GM23338 (cell line): ENCODE data around the gene KRT16. TPM values are rescaled to one million over a fixed set of nuclear protein-coding genes. Genes with fewer than 3 reads are reported as not detected.

Source experiments
- ATAC-seq: fragments of 200-7000 bp; cut with Tn5 transposase; 3 replicates; pipeline ENCODE4 v1.9.1; 2020
- DNase-seq: peaks from one replicate; pipeline ENCODE4 v3.0.0-alpha.2; 2015; ENCODE audit warnings: low spot score
- H2AFZ ChIP-seq: fragments of 200-600 bp; sonication (generic); 2 replicates; pipeline ENCODE4 v1.8.0; 2016; ENCODE audit warnings: antibody characterized with exemption, mild to moderate bottlenecking, moderate library complexity
- H3F3A ChIP-seq: fragments of 200-600 bp; sonication (generic); replicated peaks from 2 replicates; pipeline ENCODE4 v1.8.0; 2017; ENCODE audit warnings: antibody characterized with exemption, mixed run types, low read depth
- H3K27ac ChIP-seq: fragments of 200-600 bp; sonication (generic); 2 replicates; pipeline ENCODE4 v1.6.1; 2016; ENCODE audit warnings: low read depth
- H3K27me3 ChIP-seq: fragments of 200-600 bp; sonication (generic); 2 replicates; pipeline ENCODE4 v1.8.0; 2016; ENCODE audit warnings: mild to moderate bottlenecking, mixed run types, moderate library complexity; ENCODE audit not compliant: insufficient read depth
- H3K36me3 ChIP-seq: fragments of 200-600 bp; sonication (generic); 2 replicates; pipeline ENCODE4 v1.8.0; 2016; ENCODE audit warnings: mild to moderate bottlenecking; ENCODE audit not compliant: insufficient read depth
- H3K4me1 ChIP-seq: fragments of 200-600 bp; sonication (generic); 2 replicates; pipeline ENCODE4 v1.8.0; 2016; ENCODE audit warnings: mild to moderate bottlenecking, moderate library complexity; ENCODE audit not compliant: insufficient read depth
- H3K4me2 ChIP-seq: fragments of 200-600 bp; sonication (generic); 2 replicates; pipeline ENCODE4 v1.7.1; 2017; ENCODE audit warnings: mixed run types
- H3K4me3 ChIP-seq: fragments of 200-600 bp; sonication (generic); 2 replicates; pipeline ENCODE4 v1.6.1; 2016; ENCODE audit warnings: mixed run types
- H3K79me2 ChIP-seq: fragments of 200-600 bp; sonication (generic); replicated peaks from 2 replicates; pipeline ENCODE4 v1.8.0; 2017; ENCODE audit warnings: mild to moderate bottlenecking; ENCODE audit not compliant: insufficient read depth
- H3K9me2 ChIP-seq: fragments of 200-600 bp; sonication (generic); 2 replicates; pipeline ENCODE4 v1.8.0; 2017; ENCODE audit not compliant: insufficient read depth
- H4K20me1 ChIP-seq: fragments of 200-600 bp; sonication (generic); replicated peaks from 2 replicates; pipeline ENCODE4 v1.8.0; 2017; ENCODE audit warnings: mild to moderate bottlenecking; ENCODE audit not compliant: insufficient read depth
- H3K27ac Mint-ChIP-seq: 2 replicates; pipeline ENCODE4 v1.8.0; 2020; ENCODE audit warnings: inconsistent platforms, mild to moderate bottlenecking, moderate library complexity, mixed read lengths
- H3K27me3 Mint-ChIP-seq: 3 replicates; pipeline ENCODE4 v1.8.0; 2022; ENCODE audit warnings: low read depth, mild to moderate bottlenecking, moderate library complexity, mixed read lengths, inconsistent platforms; ENCODE audit not compliant: insufficient read depth, poor library complexity
- H3K36me3 Mint-ChIP-seq: 3 replicates; pipeline ENCODE4 v1.8.0; 2021; ENCODE audit warnings: low read depth, mild to moderate bottlenecking, inconsistent platforms, moderate library complexity, mixed read lengths
- H3K4me1 Mint-ChIP-seq: 3 replicates; pipeline ENCODE4 v1.8.0; 2020; ENCODE audit warnings: mild to moderate bottlenecking, inconsistent platforms, mixed read lengths
- H3K4me3 Mint-ChIP-seq: 3 replicates; pipeline ENCODE4 v1.8.0; 2021; ENCODE audit warnings: moderate library complexity, mild to moderate bottlenecking, inconsistent platforms, mixed read lengths
- H3K9me3 Mint-ChIP-seq: 3 replicates; pipeline ENCODE4 v1.8.0; 2020; ENCODE audit warnings: moderate library complexity, mild to moderate bottlenecking, inconsistent platforms, mixed read lengths
- CREB1 ChIP-seq: fragments of 250-450 bp; sonication (Bioruptor Pico); IDR thresholded peaks from 2 replicates; pipeline ENCODE4 v1.5.0; 2020; ENCODE audit warnings: low read depth, mild to moderate bottlenecking, moderate library complexity
- ETS1 ChIP-seq: IDR thresholded peaks from 2 replicates; pipeline ENCODE4 v1.6.1; 2016; ENCODE audit warnings: antibody characterized with exemption
- EZH2 ChIP-seq: fragments of 200-600 bp; sonication (generic); IDR thresholded peaks from one replicate; pipeline ENCODE4 v1.8.0; 2017; ENCODE audit warnings: antibody characterized with exemption, mild to moderate bottlenecking, low read depth; ENCODE audit not compliant: unreplicated experiment
- JUNB ChIP-seq: IDR thresholded peaks from one replicate; pipeline ENCODE4 v1.6.1; 2016; ENCODE audit warnings: antibody characterized with exemption; ENCODE audit not compliant: unreplicated experiment
- ZNF462 ChIP-seq: fragments of 250-450 bp; sonication (Bioruptor Pico); IDR thresholded peaks from 2 replicates; pipeline ENCODE4 v1.5.0; 2020; ENCODE audit warnings: mild to moderate bottlenecking, moderate library complexity
- polyA plus RNA-seq: library from polyadenylated mRNA; unstranded; fragments of >200 nt; fragmentation: Nextera tagmentation; extraction: Ambion mirVana; gene quantifications from 2 replicates; pipeline ENCODE4 v1.2.1, GENCODE V29; 2016
- total RNA-seq: library from RNA; depleted of rRNA; stranded (reverse); fragments of >200 nt; shearing (Covaris generic); gene quantifications from 2 replicates; pipeline ENCODE4 v1.2.3, GENCODE V29; 2014

Gene KRT16
- total and polyA plus RNA-seq, 2 experiments from 2014 or later: not detected

GRCh38 chr17:41617698-41618097 is 5.1 kb upstream of the KRT16 start (continued):
- no peak for TF ChIP-seq ZNF462

- Mint-ChIP-seq H3K9me3 (no peaks in the 10 kb centered on the region; the same call in 2 of the 3 replicates), H3K4me1 (peaks cover 17% of the 10 kb centered on the region; the same call in 2 of the 3 replicates), H3K36me3 (no peaks in the 10 kb centered on the region), H3K27ac (no peak overlapping the region), H3K4me3 (no peak overlapping the region), H3K27me3 (peaks cover 21% of the 10 kb centered on the region)
- no peaks in the 10 kb centered on the region for H3F3A ChIP-seq
- H2AFZ ChIP-seq: no peak overlapping the region
- no peaks in the 10 kb centered on the region for H3K27me3 ChIP-seq
- ATAC-seq: no peak
- no peaks in the 10 kb centered on the region for H3K79me2 ChIP-seq
- H3K27ac ChIP-seq: no peak overlapping the region
- H3K4me2 ChIP-seq: no peak overlapping the region
- H3K9me2 ChIP-seq: no peaks in the 10 kb centered on the region
- no peaks in the 10 kb centered on the region for H3K36me3 ChIP-seq
- no peak for DNase-seq
- no peak overlapping the region for H3K4me3 ChIP-seq
- no peaks in the 10 kb centered on the region for H3K4me1 ChIP-seq
- H4K20me1 ChIP-seq: no peaks in the 10 kb centered on the region
- TF ChIP-seq ETS1: no peak
- TF ChIP-seq CREB1 (CRISPR knock-in tag): no peak
- no peak for TF ChIP-seq EZH2
- TF ChIP-seq ZNF462: no peak
- TF ChIP-seq JUNB: no peak
These were observed 4.6 kb upstream of the KRT16 start for GRCh38 chr17:41617136-41617535.
